GM18858 (cell line): ENCODE results near the gene TMCO5A.
A peak's percentile ranks its signal among the peaks of the same experiment; 100 is the strongest.
"Not testable (repeated sequence)": the region's sequence is repeated elsewhere in the genome, so short reads cannot be mapped to it uniquely, and the experiment has no call there.

Experiments used
- ATAC-seq: cut with Tn5 transposase; IDR thresholded peaks from one replicate; pipeline ENCODE4 v1.9.1; 2021; ENCODE audit not compliant: unreplicated experiment

The TMCO5A gene

DNA sequence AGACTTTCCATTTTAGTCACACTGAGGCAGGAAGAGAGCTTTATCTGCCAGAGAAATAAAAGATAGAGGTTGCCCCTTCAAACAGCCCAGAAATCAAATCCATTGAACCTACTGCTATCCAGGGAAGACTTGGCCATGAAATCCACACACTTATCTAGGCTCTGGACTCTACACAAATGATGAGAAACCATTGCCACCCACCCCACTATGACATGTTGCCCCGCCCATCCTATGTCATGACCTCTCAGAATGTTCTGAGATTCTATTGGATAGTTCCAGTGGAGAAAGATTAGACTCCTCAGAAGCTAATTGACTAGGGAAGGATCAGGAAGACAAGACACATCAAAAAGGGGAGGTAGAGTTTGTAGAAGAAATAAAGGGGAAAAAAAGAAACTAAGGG lies at the start of gene TMCO5A:
TSS of gene TMCO5A (plus strand) at position 301 of the 400 bp plus-strand sequence. CDS start 1,684 bp downstream, outside the sequence.
- no peak for ATAC-seq

DNA sequence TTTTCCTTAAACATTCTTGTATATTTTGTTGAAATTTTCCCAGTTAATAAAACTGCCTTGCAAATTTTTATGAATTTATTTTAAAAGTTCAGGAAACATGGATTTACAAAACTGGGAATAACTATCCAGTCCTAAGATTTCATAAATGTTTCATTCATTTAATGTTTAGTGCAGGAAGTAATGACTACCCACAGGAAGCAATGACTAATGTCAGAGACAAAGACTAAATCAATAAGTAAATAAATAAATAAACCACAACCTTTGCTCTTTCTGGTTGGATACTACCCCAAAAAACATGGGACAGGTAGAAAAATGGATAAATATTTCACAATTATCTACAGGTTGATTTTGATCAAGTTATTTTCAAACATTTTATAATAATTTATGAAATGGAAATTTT lies 48.8 kb upstream of the TMCO5A start:
- no peak for ATAC-seq

DNA sequence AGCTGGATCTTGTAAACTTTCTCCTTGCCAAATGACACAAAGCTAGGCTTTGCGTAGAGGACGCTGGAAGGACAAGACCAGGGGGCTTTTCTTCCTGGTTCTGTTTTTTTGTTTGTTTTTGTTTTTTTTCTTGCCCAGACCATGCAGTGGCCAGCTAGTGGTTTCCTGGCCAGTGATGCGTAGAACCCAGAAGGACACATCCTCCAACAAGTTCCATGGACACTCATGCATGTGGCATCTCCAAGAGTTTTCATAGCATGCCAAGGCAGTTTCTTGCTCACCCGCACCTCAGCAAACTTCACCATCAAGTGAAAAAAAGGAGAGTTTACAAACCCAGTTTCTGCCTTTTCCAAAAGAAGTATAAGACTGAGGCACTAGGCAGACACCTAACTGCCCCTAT lies 46.1 kb upstream of the TMCO5A start:
- no peak for ATAC-seq

DNA sequence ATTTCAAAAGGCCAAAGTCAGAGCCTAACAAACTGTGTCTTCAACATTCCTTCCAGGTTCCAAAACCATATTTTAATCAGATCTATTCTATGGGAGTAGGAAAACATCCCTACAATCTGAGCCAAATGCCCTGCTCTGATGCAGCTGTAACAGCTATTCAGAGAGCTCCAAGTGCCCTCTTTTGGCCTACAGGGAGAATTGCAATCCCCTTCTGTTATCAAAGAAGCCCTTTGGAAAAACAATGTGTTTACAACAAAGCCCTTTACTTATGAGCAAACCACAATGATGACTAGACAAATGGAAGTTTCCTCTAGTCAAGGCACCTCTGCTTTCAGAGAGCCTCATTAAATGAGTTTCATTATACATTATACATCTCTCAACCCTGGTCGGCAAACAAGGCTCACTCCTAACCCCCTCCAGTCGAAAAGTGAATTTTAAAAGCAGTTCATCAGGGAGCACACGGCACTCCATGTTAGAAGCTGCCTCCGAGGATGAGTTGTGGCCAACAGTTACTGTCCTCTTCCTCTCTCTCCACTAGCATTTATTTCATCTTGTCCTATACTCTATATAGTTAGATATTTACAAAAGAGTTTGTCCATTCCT lies 42.6 kb upstream of the TMCO5A start:
- peak; percentile 46 for ATAC-seq

DNA sequence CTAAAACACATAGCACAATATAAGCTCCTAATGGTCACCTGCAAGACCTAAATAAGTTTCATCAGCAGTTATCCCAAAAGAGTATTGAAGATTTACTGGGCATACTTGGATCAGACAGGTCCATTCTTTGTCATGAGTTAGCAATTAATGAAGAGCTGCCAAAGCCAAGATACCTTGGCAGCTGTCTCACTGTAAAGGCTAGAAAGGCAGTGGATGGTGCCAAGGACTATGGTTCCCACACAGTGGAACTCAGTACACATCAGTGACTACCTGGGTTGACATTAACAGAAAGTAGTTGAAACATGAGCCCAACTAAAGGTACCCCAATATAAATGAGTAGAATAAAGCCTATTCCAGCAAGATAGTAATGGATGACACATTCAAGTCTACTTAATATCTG lies 41.1 kb upstream of the TMCO5A start:
- ATAC-seq = no peak

DNA sequence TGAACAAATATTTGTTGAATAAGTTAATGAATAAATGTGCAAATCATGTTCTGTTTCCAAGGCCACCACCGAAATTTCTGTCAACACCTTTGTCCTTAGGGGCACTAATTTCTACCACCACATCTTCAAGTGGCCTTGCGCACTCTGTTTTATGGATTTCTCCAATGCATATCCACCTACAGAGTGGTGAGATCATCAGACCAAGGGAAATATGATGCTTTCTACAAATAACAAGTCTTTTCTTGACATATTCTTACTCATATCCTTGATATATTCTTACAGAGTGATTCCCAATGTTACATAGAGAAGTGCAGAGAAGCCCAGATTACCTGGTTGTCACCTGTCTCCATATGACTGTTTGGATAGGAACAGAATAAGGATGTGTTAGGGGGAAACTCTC lies 36.1 kb upstream of the TMCO5A start:
- no peak for ATAC-seq

DNA sequence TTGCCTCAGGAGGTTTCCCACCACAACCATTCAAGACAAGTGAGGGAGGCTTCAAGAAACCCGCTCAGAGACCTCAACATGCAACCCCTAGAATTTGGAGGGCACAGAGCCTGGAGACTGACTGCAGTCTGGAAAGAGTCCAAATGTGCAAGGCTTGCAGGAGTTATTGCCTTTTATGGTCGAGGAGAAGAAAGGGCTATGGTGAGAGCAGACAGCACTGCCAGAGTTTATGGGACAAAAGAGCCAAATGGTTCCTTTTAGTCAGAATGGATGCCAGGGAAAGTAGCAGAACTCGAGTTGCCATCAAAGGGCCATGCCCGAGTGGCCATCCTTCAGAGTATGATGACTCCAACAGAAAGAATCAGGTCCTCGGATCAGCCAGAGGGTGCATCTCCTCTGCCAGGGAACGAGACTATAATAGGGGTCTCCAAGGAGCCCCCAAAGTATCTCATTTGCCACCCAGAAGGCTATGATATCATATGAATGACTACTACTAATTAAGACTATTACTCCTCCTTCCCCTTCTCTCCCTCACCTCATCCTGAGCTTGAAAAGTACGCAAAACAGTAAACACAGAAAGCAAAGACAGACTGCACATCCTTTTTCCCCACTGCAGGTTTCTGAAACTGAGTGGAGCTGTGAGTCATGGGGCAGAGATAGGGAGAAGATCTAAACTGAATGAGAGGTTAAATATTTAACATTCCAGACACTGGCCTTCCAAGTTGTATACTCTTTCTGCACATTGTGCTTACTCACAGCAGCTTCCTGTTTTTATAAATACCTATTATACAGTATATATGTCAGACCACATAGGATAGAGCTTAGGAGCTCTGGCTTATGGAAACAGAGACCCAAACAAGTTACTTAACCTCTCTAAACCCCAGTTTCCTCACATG lies 33.9 kb upstream of the TMCO5A start:
- no peak for ATAC-seq

DNA sequence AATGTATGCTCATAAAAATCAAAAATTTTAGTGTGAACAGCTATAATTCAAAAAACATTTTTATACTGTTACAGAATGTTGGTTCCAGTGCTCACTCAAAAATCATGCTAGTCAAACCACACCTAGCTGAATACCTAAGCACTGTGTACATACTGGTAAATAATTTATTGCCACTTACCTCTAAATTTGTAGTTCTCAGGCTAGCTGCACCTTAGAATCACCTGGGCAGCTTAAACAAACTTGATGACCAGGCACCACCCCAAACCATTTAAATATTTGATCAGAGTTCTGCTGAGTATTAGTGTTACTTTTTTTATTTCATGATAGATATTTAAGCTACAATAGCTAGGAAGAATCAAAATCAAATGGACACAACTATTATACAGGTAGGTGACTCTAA lies 32.3 kb upstream of the TMCO5A start:
- ATAC-seq = no peak

DNA sequence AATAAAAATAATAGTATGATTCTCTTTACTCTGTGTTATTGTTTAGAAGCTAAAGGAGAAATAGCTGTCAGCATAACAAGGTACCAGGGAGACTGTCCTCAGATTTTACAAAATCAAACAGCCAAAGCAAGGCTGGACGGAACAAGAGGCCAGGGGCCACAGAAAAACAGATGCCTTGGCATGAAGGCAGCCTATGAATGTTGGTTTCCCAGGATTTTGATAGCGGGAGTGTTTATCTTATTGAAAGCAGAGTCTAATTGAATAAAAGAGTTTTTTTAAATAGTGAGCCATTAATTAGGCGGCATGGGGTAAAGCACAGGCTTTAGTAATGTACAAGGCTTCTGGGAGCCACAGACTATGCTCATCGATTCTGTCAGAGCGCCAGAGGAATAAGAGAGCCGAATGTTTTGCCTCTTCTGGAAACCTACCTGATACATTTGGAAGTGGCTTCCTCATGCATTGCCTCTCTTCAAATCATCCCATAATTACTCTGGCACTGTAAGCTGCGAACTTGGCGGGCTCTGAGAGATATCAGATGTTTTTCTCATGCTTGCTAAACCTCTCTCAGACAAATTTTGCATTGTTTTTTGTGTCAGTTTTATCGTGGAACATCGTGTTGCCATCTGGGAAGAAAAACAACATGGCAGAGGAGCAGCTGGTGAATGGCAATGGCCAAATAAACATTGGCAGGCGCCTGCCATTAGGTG lies 30.4 kb upstream of the TMCO5A start:
- no peak for ATAC-seq

DNA sequence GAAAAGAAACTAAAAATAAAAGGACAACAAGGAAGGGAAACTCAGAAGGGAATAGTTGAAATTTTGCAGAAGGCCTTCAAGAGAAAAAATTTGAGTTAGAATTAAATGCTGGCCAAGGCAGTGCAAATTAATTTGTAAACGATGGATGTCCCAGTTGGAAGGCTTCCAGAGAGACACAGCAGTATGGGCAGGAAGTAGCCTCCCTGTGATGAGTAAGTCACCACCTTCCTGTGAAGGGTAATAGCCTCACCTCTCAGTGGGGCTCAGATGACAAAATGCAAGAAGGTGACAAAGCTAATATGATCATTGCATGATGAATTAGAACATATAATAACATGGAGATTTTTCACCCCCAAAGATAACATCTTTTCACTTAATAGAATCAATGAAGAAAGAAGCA lies 27.3 kb upstream of the TMCO5A start:
- no peak for ATAC-seq

DNA sequence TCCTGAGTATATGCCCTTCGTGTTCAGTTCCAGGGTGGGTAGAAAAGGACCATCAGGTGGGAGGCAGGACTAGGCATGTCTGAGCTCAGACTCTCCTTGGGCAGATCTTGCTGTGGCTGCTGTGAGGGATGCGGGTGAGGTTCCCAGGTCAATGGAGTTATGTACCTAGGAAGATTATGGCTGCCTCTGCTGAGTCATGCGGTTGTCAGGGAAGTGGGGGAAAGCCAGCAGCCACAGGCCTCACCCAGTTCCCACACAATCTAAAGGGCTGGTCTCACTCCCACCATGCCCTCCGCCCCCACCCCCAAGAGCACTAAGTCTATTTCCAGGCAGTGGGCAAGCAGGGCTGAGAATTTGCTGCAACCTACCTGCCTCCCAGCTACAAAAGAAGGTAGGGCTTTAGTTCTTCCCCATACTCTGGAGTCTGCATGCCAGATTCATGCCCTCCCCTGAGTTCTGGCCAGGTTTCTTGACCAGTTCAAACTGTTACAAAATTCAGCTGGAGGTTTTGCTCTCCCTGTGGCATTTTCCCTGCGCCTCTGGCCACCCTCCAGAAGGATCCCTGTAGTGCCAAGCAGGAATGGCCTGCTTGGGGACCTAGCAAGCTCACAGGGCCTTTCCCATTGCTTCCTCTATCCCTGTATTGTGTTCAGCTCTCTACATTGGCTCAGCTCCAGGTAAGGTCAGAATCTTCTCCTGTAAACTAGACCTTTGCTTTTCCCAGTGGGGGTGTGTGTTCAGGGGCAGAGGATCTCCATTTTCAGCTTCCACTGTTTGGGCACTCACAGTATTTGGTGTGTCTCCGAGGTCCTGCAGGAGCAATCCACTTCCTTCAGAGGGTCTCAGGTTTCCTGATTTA lies 12.7 kb upstream of the TMCO5A start:
- ATAC-seq = no peak

DNA sequence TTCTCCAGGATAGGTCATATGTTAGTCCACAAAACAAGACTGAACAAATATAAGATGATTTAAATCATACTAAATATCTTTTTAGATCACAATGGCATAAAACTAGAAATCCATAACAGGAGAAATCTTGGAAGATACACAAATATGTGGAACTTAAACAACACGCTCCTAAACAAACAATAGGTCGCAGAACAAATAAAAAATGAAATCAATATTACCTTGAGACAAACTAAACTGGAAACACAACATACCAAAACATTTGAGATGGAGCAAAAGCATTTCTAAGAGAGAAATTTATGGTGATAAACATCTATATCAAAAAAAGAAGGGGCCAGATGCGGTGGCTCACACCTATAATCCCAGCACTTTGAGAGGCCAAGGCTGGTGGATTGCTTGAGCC lies 8.3 kb upstream of the TMCO5A start:
- ATAC-seq = no peak

DNA sequence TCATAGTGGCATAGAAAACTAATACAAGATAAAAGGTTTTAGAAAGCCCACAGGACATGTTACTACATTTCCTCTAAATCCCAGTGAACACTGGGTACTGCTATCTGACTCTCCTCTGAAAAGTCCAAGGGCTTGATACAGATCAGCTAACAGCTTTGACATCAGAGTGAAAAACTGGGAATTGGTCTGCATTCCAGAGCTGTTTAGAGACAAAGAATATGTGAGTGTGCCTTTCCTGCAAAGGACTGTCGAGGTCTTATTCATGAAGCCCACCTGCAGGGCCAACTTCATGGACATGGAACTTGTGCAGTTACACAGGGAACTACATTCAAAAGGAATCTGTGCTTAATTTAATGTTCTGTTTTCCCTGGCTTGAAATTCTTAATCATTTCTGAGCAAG lies 5.2 kb upstream of the TMCO5A start:
- ATAC-seq = no peak

DNA sequence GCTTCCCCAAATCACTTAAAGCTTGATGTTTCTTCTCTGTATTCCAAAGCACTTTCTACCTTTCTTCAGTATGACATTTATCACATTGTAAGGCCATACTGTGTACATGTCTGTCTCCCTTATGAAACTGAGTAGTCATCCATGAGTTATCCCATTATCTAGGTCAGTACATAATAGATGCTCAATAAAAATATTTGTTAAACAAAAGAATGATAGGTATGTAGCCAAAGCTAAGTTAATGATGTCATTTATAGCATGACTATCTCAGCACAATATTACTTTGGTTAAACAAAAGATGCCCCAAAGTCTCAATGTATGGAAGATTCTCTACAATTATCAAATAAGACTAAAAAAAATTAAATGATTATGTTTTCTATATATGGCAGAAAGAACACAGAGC lies 3.1 kb upstream of the TMCO5A start:
- ATAC-seq = no peak

DNA sequence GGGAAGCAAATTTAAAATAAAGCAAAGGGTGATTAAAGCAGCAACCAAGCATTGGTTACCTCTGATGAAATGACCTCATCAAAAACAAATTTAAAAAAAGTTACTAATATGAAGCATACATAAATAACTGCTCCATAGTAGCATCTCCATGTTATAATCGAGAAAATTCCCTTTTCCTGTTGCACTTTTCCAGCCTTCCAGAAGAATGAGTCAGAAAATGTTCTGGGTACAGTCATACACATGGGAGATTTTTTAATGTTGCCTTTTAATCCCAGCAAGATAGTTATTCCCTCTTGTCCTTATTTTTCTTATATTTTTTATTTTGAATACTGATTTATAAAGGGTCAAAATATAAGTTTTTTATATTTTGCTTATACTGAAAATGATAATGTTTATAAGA lies 2.6 kb upstream of the TMCO5A start:
- ATAC-seq = no peak

DNA sequence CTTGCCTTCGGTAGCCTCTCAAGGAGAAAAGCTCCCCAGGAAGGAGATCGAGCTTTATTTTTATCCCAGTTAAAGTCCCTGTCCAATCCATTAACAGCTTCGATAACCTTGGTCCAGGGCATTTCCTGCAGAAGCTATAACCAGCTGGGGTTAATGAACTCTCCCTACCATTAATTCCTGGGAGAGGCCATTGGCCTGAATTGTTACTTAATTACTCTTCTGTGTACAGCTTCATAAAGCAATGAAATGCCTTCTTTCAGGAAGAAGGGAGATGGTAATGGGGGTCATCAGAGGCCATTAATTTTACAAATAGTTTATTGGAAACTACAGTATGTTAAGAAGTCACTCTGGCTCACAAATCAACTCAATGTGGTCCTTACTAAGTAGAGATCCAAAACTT lies 1.9 kb upstream of the TMCO5A start:
- no peak for ATAC-seq

DNA sequence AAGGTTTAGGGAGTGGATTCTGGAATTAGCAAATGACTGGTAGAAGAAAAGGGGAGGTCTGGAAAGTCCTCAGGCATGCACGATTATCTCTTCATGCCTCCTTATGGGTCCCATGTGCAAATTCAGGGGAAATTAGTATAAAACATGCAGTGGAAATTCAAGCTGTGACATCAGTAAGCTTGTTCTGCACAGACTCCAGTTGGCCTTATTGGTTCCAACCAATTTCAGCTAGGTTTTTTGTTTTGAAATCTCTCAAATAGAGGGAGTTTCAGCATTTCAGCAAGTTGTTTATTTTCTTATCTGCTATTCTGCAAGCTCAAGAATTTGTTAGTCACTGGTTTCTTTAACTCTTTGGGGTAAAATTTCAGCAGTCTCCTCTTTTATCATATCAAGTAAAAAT lies 774 bp upstream of the TMCO5A start:
- no peak for ATAC-seq

DNA sequence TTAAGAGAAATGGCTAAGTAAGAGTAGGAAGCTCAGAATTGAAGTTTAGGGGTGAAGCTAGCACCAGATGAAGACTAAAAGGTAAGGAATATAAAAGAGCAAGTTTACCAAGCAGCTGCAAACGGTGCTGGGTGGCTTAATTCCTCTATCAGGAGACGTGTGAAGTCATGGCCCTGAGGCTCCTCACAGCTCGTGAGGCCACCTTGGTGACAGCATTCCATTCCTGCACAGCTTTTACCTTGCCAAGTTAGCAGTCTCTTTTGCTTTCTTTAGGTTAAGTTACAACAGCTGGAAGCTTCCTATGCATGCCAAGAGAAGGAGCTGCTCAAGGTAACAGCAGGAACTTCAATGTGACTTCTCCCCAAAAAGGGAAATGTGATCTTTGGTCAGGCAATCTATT lies 6.4 kb downstream of the TMCO5A start:
- no peak for ATAC-seq

DNA sequence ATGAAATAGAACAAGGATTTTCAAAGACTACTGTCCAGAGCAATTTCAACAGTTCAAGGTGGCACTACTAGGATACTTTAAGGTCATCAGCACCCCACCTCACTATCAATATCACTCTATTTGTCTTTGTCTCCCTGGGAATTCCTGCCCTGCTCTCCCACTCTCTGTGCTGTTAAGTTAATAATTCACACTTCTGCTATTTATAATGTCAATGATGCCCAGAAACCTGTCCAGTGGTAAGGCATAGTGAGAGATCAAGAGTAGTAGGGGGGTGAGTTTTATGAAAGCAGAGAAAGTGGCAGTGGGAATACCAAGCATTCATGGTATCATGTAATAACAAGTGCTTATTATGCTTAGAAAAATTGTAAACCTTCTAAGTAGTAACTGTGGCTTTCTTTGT lies 7.3 kb downstream of the TMCO5A start:
- no peak for ATAC-seq

DNA sequence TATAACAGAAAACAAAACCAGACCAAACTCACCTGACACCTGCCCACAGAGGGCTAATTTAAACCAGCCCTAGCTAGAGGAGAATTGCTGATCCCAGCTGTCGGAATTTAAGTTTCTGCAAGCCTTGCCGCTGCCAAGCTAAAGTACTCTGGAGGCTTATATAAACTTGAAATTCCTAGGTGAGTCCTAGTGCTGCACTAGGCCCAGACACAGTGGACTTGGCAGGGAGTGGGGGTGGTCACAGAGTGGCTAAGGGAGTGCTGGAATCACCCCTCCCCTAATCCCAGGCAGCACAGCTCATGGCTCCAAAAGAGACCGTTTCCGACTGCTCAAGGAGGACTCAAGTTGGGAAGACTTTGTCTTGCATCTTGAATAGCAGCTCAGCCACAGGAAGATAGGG lies 17.6 kb downstream of the TMCO5A start:
- ATAC-seq = no peak

DNA sequence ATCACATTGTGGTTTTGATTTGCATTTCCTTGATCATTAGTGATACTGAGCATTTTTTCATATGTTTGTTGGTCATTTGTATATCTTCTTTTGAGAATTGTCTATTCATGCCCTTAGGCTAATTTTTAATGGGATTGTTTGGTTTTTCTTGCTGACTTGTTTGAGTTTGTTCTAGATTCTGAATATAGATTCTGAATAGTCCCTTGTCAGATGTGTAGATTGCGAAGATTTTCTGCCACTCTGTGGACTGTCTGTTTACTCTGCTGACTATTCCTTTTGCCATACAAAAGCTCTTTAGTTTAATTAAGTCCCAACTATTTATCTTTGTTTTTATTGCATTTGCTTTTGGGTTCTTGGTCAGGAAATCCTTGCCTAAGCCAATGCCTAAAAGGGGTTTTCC lies 26.3 kb downstream of the TMCO5A start:
- not testable (repeated sequence) for ATAC-seq
